OCI-LY1 (cell line): ENCODE results near the gene CTNNA2.

Source experiments
- H2AFZ ChIP-seq: fragments of 200-600 bp; sonication (generic), shearing (Covaris generic); 2 replicates; pipeline ENCODE4 v1.6.0; 2014; ENCODE audit warnings: antibody characterized with exemption, mild to moderate bottlenecking, low read length
- H3F3A ChIP-seq: fragments of 200-600 bp; sonication (generic), shearing (Covaris generic); 2 replicates; pipeline ENCODE4 v1.6.0; 2014; ENCODE audit warnings: mild to moderate bottlenecking, antibody characterized with exemption, low read length, moderate library complexity; ENCODE audit not compliant: insufficient read depth
- H3K27ac ChIP-seq: fragments of 200-600 bp; sonication (generic); 2 replicates; pipeline ENCODE4 v1.5.1; 2014; ENCODE audit warnings: low read length, mixed run types, mild to moderate bottlenecking, low read depth; ENCODE audit not compliant: poor library complexity, severe bottlenecking
- H3K27me3 ChIP-seq: fragments of 200-600 bp; sonication (generic); 2 replicates; pipeline ENCODE4 v1.6.0; 2014; ENCODE audit warnings: antibody characterized with exemption, mild to moderate bottlenecking, low read length, moderate library complexity; ENCODE audit not compliant: insufficient read depth
- H3K36me3 ChIP-seq: fragments of 200-600 bp; sonication (generic); 2 replicates; pipeline ENCODE4 v1.6.1; 2014; ENCODE audit warnings: mild to moderate bottlenecking, antibody characterized with exemption, low read length, moderate library complexity, mixed read lengths; ENCODE audit not compliant: insufficient read depth
- H3K4me1 ChIP-seq: fragments of 200-600 bp; sonication (generic); 2 replicates; pipeline ENCODE4 v1.5.1; 2014; ENCODE audit warnings: mild to moderate bottlenecking, low read length, moderate library complexity; ENCODE audit not compliant: insufficient read depth, severe bottlenecking
- H3K4me2 ChIP-seq: fragments of 200-600 bp; sonication (generic), shearing (Covaris generic); 2 replicates; pipeline ENCODE4 v1.6.1; 2014; ENCODE audit warnings: low read length
- H3K4me3 ChIP-seq: fragments of 200-600 bp; sonication (generic); 2 replicates; pipeline ENCODE4 v1.5.1; 2014; ENCODE audit warnings: low read length, low read depth, mild to moderate bottlenecking, mixed read lengths; ENCODE audit not compliant: poor library complexity, severe bottlenecking
- H3K79me2 ChIP-seq: fragments of 200-600 bp; shearing (Covaris generic); 2 replicates; pipeline ENCODE4 v1.6.1; 2016; ENCODE audit warnings: mixed run types, low read length, mixed read lengths; ENCODE audit not compliant: insufficient read depth
- H3K9ac ChIP-seq: fragments of 200-600 bp; sonication (generic), shearing (Covaris generic); 2 replicates; pipeline ENCODE4 v1.6.1; 2014; ENCODE audit warnings: mild to moderate bottlenecking, low read length, mixed read lengths
- H3K9me2 ChIP-seq: fragments of 200-600 bp; sonication (generic), shearing (Covaris generic); 2 replicates; pipeline ENCODE4 v1.6.1; 2014; ENCODE audit warnings: low read depth, mild to moderate bottlenecking, low read length, mixed read lengths
- H3K9me3 ChIP-seq: fragments of 200-600 bp; shearing (Covaris generic); 2 replicates; pipeline ENCODE4 v1.6.1; 2014; ENCODE audit warnings: low read length, mixed read lengths
- H4K20me1 ChIP-seq: fragments of 200-600 bp; sonication (generic), shearing (Covaris generic); 2 replicates; pipeline ENCODE4 v1.6.0; 2016; ENCODE audit warnings: mild to moderate bottlenecking, low read length; ENCODE audit not compliant: insufficient read depth
- EZH2 ChIP-seq: fragments of 200-600 bp; sonication (generic), shearing (Covaris generic); IDR thresholded peaks from 2 replicates; pipeline ENCODE4 v1.8.0; 2017; ENCODE audit warnings: borderline replicate concordance, mixed run types, mild to moderate bottlenecking, antibody characterized with exemption, low read length, moderate library complexity, mixed read lengths
- TF ChIP-seq, protein P1 (sequence below): fragments of 200-600 bp; sonication (generic), shearing (Covaris generic); IDR thresholded peaks from 2 replicates; pipeline ENCODE4 v1.5.1; 2017; ENCODE audit warnings: mild to moderate bottlenecking, antibody characterized with exemption, low read length, moderate library complexity, mixed read lengths

CTNNA2 gene

GRCh38 chr2:80381666-80382065, 868.8 kb downstream of the CTNNA2 start:
- H3K4me3 ChIP-seq, result no peak overlapping the region
- no peaks in the 10 kb centered on the region for H4K20me1 ChIP-seq
- H3K27me3 ChIP-seq, result no peaks in the 10 kb centered on the region
- no peaks in the 10 kb centered on the region for H3K4me1 ChIP-seq
- no peak overlapping the region for H3K9ac ChIP-seq
- no peak for TF ChIP-seq EZH2
- TF ChIP-seq, protein P1, sequence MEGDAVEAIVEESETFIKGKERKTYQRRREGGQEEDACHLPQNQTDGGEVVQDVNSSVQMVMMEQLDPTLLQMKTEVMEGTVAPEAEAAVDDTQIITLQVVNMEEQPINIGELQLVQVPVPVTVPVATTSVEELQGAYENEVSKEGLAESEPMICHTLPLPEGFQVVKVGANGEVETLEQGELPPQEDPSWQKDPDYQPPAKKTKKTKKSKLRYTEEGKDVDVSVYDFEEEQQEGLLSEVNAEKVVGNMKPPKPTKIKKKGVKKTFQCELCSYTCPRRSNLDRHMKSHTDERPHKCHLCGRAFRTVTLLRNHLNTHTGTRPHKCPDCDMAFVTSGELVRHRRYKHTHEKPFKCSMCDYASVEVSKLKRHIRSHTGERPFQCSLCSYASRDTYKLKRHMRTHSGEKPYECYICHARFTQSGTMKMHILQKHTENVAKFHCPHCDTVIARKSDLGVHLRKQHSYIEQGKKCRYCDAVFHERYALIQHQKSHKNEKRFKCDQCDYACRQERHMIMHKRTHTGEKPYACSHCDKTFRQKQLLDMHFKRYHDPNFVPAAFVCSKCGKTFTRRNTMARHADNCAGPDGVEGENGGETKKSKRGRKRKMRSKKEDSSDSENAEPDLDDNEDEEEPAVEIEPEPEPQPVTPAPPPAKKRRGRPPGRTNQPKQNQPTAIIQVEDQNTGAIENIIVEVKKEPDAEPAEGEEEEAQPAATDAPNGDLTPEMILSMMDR, result no peak
- no peak overlapping the region for H2AFZ ChIP-seq
- no peaks in the 10 kb centered on the region for H3K9me2 ChIP-seq
- H3K4me2 ChIP-seq, result no peak overlapping the region
- no peaks in the 10 kb centered on the region for H3K79me2 ChIP-seq
- H3F3A ChIP-seq, result no peaks in the 10 kb centered on the region
- H3K27ac ChIP-seq, result no peak overlapping the region
- H3K9me3 ChIP-seq, result no peaks in the 10 kb centered on the region
- no peaks in the 10 kb centered on the region for H3K36me3 ChIP-seq

GRCh38 chr2:80392441-80392840, 879.6 kb downstream of the CTNNA2 start:
- H3K27ac ChIP-seq, result no peak overlapping the region
- no peak overlapping the region for H3K4me2 ChIP-seq
- H3F3A ChIP-seq, result no peaks in the 10 kb centered on the region
- no peak overlapping the region for H3K4me3 ChIP-seq
- H3K79me2 ChIP-seq, result no peaks in the 10 kb centered on the region
- no peaks in the 10 kb centered on the region for H3K36me3 ChIP-seq
- H2AFZ ChIP-seq, result no peak overlapping the region
- H3K9ac ChIP-seq, result no peak overlapping the region
- no peaks in the 10 kb centered on the region for H3K9me2 ChIP-seq
- TF ChIP-seq, protein P1, result no peak
- no peak for TF ChIP-seq EZH2
- no peaks in the 10 kb centered on the region for H3K9me3 ChIP-seq
- no peaks in the 10 kb centered on the region for H3K27me3 ChIP-seq
- H4K20me1 ChIP-seq, result no peaks in the 10 kb centered on the region
- no peaks in the 10 kb centered on the region for H3K4me1 ChIP-seq

DNA sequence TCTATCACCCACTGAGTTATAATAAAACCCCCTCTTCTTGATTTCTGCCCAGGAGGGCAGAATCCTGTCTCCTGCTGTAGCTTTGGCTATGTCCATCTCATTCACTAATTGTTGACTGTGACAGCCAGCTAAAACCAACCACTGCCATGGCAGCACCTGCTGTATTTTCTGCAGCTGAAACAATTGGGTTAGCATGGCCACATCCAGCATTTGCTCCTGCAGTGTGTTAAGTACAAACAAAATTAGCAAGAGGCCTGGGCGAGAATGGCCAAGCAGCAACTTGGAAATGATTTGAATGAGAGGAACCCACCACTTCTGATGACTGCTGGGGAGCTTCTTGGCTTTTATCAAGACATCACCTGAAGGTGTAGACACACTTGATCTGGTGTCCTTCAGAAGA, 881.1 kb downstream of the CTNNA2 start:
- Histone ChIP-seq H3K9ac (no peak overlapping the region), H3K4me2 (no peak overlapping the region), H3K9me3 (no peaks in the 10 kb centered on the region), H3K79me2 (no peaks in the 10 kb centered on the region), H3K4me3 (no peak overlapping the region), H4K20me1 (no peaks in the 10 kb centered on the region), H3K9me2 (no peaks in the 10 kb centered on the region), H2AFZ (no peak overlapping the region), H3K36me3 (no peaks in the 10 kb centered on the region), H3F3A (no peaks in the 10 kb centered on the region), H3K27me3 (no peaks in the 10 kb centered on the region), H3K4me1 (no peaks in the 10 kb centered on the region), H3K27ac (no peak overlapping the region)
- no peak for TF ChIP-seq EZH2
- TF ChIP-seq, protein P1, result no peak
